Panc1 (cell line): Measurements from ENCODE around the gene CXCL1. TPM values are rescaled to one million over a fixed set of nuclear protein-coding genes. Genes with fewer than 3 reads are reported as not detected.

Source experiments
- ATAC-seq: fragments of 200-7000 bp; cut with Tn5 transposase; 2 replicates; pipeline ENCODE4 v1.9.1; 2020; ENCODE audit warnings: mild to moderate bottlenecking, moderate library complexity
- BruUV-seq: library from RNA; stranded (reverse); fragments of 400-500 nt; replicated peaks from 2 replicates; lab custom pipeline; 2021; lab: Mats Ljungman, UMichigan
- CTCF ChIA-PET: fragments of 300-600 bp; sonication (Branson Sonifier 250); formaldehyde crosslinking; loops from one replicate; lab custom pipeline; 2022; ENCODE audit warnings: antibody characterized with exemption; lab: Charles Lee
- POLR2A ChIA-PET: fragments of 300-600 bp; sonication (Branson Sonifier 250); formaldehyde crosslinking; loops from one replicate; lab custom pipeline; 2022; ENCODE audit warnings: antibody characterized with exemption; lab: Charles Lee
- DNase-seq: peaks from one replicate; pipeline ENCODE4 v3.0.0-alpha.2; 2010; ENCODE audit warnings: low read depth, low spot score
- H3K27ac ChIP-seq: 2 replicates; pipeline ENCODE4 v1.5.1; 2011; ENCODE audit warnings: mild to moderate bottlenecking, low read length, inconsistent platforms
- H3K27me3 ChIP-seq: fragments of 200-500 bp; sonication (Bioruptor generic); 2 replicates; pipeline ENCODE4 v1.6.0; 2014; ENCODE audit warnings: low read length, inconsistent platforms; ENCODE audit not compliant: control insufficient read depth, insufficient read depth
- H3K36me3 ChIP-seq: fragments of 200-500 bp; sonication (Bioruptor generic); 2 replicates; pipeline ENCODE4 v1.5.1; 2014; ENCODE audit warnings: inconsistent platforms, mild to moderate bottlenecking, low read length, moderate library complexity; ENCODE audit not compliant: control insufficient read depth, insufficient read depth
- H3K4me1 ChIP-seq: 2 replicates; pipeline ENCODE4 v1.5.1; 2011; ENCODE audit warnings: inconsistent platforms, mild to moderate bottlenecking, low read length, moderate library complexity; ENCODE audit not compliant: control insufficient read depth, insufficient read depth
- H3K4me3 ChIP-seq, 2 experiments: 2 replicates each; pipeline ENCODE4 v1.5.1; 2011 to 2012; ENCODE audit warnings: low read depth in 2 of 2, low read length in 2 of 2, mild to moderate bottlenecking in 2 of 2, inconsistent platforms in 1 of 2, moderate library complexity in 1 of 2
- H3K9me3 ChIP-seq: fragments of 200-500 bp; sonication (Bioruptor generic); 2 replicates; pipeline ENCODE4 v1.5.1; 2014; ENCODE audit warnings: low read depth, mild to moderate bottlenecking, inconsistent platforms, low read length, moderate library complexity; ENCODE audit not compliant: control insufficient read depth, insufficient read depth
- POLR2AphosphoS5 ChIP-seq: IDR thresholded peaks from 2 replicates; pipeline ENCODE4 v1.6.1; 2012; ENCODE audit warnings: mild to moderate bottlenecking, low read depth, low read length, moderate library complexity
- SIN3A ChIP-seq: IDR thresholded peaks from 2 replicates; pipeline ENCODE4 v1.6.1; 2012; ENCODE audit warnings: low read depth, mild to moderate bottlenecking, low read length, moderate library complexity, borderline replicate concordance; ENCODE audit not compliant: insufficient read depth
- TCF7L2 ChIP-seq: IDR thresholded peaks from 2 replicates; pipeline ENCODE4 v1.6.1; 2011; ENCODE audit warnings: mild to moderate bottlenecking, low read depth, low read length, inconsistent platforms
- in situ Hi-C: cut with HindIII; loops from 2 replicates; pipeline ENCODE4 v1.10.0; 2016; ENCODE audit warnings: low sequenced_read_pairs, low pct_unique_long_range_greater_than_20kb
- intact Hi-C: fragments of 100-400 bp; cut with micrococcal nuclease; formaldehyde crosslinking; loops from one replicate; pipeline ENCODE4 v1.10.0; 2022; ENCODE audit not compliant: unreplicated experiment
- total RNA-seq: library from RNA; stranded (reverse); gene quantifications from one replicate; pipeline ENCODE4 v1.2.1, GENCODE V29; 2021; ENCODE audit not compliant: unreplicated experiment
- TF ChIP-seq, protein P1 (sequence below): fragments of 450-650 bp; IDR thresholded peaks from 2 replicates; pipeline ENCODE4 v1.5.1; 2017; ENCODE audit warnings: mild to moderate bottlenecking
- TF ChIP-seq, protein P2 (sequence below), 2 experiments: IDR thresholded peaks; 2 replicates each; pipeline ENCODE4 v1.6.1; 2011 to 2012; ENCODE audit warnings: low read depth in 2 of 2, control low read depth in 1 of 2, low read length in 1 of 2, mild to moderate bottlenecking in 1 of 2, moderate library complexity in 1 of 2; ENCODE audit not compliant: insufficient read depth in 1 of 2

Gene CXCL1
- total RNA-seq, 1 experiment from 2014 or later: 12.8 TPM

DNA sequence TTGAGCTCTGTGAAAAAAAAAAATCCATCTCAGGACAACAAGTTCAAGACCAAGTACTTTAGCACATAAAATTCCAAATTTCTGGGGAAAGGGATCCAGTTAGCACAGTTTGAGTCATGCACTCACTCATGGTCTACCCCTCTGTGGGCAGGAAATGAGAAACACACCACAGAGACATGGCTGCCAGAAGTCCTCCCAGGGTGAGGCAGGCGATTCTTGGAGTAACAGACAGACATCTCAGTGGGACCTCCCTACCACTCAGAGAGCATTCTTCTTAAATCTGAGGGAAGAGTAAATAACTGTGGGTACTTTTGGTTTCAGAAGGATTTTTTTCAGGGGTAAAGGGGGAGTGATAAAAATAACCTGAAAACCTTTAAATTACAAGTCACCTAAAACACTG, 14.1 kb downstream of the CXCL1 start:
- BruUV-seq: no TSS peak
- CTCF ChIA-PET: no interaction called here

DNA sequence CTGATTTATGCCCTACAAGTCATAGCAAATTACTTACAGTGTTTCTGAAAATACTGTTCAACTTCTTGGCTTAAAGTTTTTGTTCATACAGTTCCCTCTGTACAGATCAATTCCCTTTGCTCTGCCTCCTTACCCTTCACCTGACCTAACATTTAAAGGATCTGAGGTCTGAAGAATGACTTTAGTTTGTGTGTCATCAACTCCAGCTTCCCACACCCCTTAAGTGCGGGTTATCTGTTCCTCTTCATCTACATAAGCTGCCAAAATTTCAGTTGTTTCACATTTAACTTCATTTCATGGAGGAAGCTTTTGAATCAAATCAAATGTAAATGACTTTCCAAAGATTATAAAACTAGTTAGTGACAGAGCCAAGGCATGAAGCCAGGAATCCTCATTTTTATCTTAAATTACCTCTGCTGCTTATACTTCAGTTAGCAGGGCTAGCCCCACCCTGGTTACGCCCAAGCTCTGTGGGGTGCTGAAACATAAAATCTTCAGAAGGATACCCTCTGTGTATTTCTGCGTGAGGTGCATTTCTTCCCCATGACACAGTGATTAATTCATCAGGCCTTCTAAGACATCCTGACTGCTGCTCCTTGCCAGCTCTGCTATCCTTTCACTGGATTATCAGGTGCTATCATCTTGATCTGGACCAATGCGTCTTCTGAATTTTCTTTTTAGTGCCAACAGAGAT, 16.5 kb downstream of the CXCL1 start:
- H3K27ac ChIP-seq: no peak overlapping the region
- intact Hi-C loops: no loop called here
- CTCF ChIA-PET: no interaction called here

More for the DNA sequence above, 14.1 kb downstream of the CXCL1 start:
- Histone ChIP-seq H3K36me3 (no peaks in the 10 kb centered on the region), H3K27ac (no peak overlapping the region), H3K4me3 (no peak overlapping the region), H3K4me1 (no peaks in the 10 kb centered on the region), H3K27me3 (no peaks in the 10 kb centered on the region), H3K9me3 (no peaks in the 10 kb centered on the region)
- no peak for DNase-seq
- ATAC-seq: no peak
- intact Hi-C loops: no loop called here
- POLR2A ChIA-PET: interaction anchor here (0.5 kb wide), 1 partner anchor 30 kb away, joined by 3 read pairs; no protein-coding TSS in a partner anchor
- TF ChIP-seq TCF7L2: no peak
- TF ChIP-seq SIN3A: no peak
- TF ChIP-seq POLR2AphosphoS5: no peak
- TF ChIP-seq, protein P1, sequence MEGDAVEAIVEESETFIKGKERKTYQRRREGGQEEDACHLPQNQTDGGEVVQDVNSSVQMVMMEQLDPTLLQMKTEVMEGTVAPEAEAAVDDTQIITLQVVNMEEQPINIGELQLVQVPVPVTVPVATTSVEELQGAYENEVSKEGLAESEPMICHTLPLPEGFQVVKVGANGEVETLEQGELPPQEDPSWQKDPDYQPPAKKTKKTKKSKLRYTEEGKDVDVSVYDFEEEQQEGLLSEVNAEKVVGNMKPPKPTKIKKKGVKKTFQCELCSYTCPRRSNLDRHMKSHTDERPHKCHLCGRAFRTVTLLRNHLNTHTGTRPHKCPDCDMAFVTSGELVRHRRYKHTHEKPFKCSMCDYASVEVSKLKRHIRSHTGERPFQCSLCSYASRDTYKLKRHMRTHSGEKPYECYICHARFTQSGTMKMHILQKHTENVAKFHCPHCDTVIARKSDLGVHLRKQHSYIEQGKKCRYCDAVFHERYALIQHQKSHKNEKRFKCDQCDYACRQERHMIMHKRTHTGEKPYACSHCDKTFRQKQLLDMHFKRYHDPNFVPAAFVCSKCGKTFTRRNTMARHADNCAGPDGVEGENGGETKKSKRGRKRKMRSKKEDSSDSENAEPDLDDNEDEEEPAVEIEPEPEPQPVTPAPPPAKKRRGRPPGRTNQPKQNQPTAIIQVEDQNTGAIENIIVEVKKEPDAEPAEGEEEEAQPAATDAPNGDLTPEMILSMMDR: no peak
- TF ChIP-seq, protein P2, sequence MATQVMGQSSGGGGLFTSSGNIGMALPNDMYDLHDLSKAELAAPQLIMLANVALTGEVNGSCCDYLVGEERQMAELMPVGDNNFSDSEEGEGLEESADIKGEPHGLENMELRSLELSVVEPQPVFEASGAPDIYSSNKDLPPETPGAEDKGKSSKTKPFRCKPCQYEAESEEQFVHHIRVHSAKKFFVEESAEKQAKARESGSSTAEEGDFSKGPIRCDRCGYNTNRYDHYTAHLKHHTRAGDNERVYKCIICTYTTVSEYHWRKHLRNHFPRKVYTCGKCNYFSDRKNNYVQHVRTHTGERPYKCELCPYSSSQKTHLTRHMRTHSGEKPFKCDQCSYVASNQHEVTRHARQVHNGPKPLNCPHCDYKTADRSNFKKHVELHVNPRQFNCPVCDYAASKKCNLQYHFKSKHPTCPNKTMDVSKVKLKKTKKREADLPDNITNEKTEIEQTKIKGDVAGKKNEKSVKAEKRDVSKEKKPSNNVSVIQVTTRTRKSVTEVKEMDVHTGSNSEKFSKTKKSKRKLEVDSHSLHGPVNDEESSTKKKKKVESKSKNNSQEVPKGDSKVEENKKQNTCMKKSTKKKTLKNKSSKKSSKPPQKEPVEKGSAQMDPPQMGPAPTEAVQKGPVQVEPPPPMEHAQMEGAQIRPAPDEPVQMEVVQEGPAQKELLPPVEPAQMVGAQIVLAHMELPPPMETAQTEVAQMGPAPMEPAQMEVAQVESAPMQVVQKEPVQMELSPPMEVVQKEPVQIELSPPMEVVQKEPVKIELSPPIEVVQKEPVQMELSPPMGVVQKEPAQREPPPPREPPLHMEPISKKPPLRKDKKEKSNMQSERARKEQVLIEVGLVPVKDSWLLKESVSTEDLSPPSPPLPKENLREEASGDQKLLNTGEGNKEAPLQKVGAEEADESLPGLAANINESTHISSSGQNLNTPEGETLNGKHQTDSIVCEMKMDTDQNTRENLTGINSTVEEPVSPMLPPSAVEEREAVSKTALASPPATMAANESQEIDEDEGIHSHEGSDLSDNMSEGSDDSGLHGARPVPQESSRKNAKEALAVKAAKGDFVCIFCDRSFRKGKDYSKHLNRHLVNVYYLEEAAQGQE (IDR thresholded peaks at IDR 0.05; ENCODE audit: insufficient read depth in 1 of 2, low read depth in 2 of 2, low read length in 1 of 2): no peak
- in situ Hi-C loops: no loop called here

More for the DNA sequence above, 16.5 kb downstream of the CXCL1 start:
- no peaks in the 10 kb centered on the region for H3K36me3 ChIP-seq
- H3K4me3 ChIP-seq: no peak overlapping the region
- ATAC-seq (no peak), DNase-seq (no peak)
- no peaks in the 10 kb centered on the region for H3K4me1 ChIP-seq
- no peaks in the 10 kb centered on the region for H3K27me3 ChIP-seq
- no peaks in the 10 kb centered on the region for H3K9me3 ChIP-seq
- no TSS peak for BruUV-seq
- in situ Hi-C loops: no loop called here
- TF ChIP-seq, protein P1: no peak
- TF ChIP-seq, protein P2 (IDR thresholded peaks at IDR 0.05; ENCODE audit: insufficient read depth in 1 of 2, low read depth in 2 of 2, low read length in 1 of 2): no peak
- no peak for TF ChIP-seq TCF7L2
- no peak for TF ChIP-seq SIN3A
- TF ChIP-seq POLR2AphosphoS5: no peak
- POLR2A ChIA-PET: no interaction called here
